ENCODE measurements around the gene TMEM243.

DNA sequence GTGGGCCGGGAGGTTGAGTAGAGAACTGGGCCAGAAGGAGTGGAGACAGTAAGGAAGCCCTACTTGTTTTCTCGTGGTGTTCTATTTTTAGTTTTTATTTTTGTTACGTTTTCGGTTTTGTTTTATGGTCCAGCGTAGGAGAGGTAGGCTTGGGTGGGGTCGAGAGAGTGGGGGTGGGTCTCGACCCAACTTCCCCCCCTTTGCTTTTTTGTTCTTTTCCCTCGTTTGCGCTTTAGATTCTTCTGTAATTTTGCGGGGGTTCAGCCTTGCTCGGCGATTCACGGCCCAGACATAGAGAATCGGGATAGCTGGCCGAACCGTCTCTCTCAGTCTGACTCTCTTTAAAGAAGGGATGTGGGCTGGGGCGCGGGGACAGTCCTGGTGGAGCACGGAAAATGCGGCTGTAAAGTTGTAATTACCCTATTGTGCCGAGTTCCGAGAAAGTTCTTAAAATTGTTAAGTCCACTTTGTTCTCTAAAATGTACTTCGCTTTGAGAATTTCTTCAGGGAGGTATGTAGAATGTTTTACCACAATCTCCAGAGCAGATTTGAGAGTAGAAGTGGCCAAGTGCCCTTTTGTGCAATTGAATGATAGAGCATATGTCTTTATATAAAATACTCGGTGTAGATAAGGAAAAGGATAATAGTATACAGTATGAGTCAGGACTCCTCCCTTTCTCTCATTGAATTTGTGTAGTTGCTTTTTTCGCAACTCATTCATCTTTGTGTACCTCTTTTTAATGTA is 66.5 kb downstream of the TMEM243 start:
- TF ChIP-seq, protein P1, sequence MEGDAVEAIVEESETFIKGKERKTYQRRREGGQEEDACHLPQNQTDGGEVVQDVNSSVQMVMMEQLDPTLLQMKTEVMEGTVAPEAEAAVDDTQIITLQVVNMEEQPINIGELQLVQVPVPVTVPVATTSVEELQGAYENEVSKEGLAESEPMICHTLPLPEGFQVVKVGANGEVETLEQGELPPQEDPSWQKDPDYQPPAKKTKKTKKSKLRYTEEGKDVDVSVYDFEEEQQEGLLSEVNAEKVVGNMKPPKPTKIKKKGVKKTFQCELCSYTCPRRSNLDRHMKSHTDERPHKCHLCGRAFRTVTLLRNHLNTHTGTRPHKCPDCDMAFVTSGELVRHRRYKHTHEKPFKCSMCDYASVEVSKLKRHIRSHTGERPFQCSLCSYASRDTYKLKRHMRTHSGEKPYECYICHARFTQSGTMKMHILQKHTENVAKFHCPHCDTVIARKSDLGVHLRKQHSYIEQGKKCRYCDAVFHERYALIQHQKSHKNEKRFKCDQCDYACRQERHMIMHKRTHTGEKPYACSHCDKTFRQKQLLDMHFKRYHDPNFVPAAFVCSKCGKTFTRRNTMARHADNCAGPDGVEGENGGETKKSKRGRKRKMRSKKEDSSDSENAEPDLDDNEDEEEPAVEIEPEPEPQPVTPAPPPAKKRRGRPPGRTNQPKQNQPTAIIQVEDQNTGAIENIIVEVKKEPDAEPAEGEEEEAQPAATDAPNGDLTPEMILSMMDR (IDR thresholded peaks at IDR 0.05): no peak
- no peak for TF ChIP-seq POLR2A (IDR thresholded peaks at IDR 0.05)

All from esophagus squamous epithelium (tissue), 4 donors.